Skin epidermis (tissue), 12 donors: ENCODE results near the gene BACH2.
"Not testable (repeated sequence)": the region's sequence is repeated elsewhere in the genome, so short reads cannot be mapped to it uniquely, and the experiment has no call there.

Experiments used
- H3K27ac ChIP-seq, 21 experiments: fragments of 200-600 bp; sonication (generic) in 11 of 21; one replicate each; pipeline ENCODE4 v1.5.0; 2020; ENCODE audit warnings: mild to moderate bottlenecking in 3 of 21, inconsistent platforms in 2 of 21, moderate library complexity in 2 of 21
- H3K4me3 ChIP-seq, 7 experiments: fragments of 200-600 bp; sonication (generic) in 2 of 7; one replicate each; pipeline ENCODE4 v1.5.0; 2020; ENCODE audit warnings: inconsistent platforms in 2 of 7, mild to moderate bottlenecking in 2 of 7, moderate library complexity in 1 of 7

Gene BACH2

GRCh38 chr6:90116126-90116525 lies 180.5 kb downstream of the BACH2 start:
- H3K27ac ChIP-seq, H3K4me3 ChIP-seq: not testable (repeated sequence)

GRCh38 chr6:90113389-90113788 lies 183.3 kb downstream of the BACH2 start:
- no peak overlapping the region for H3K4me3 ChIP-seq
- no peak overlapping the region for H3K27ac ChIP-seq

- Histone ChIP-seq H3K4me3 (no peak overlapping the region), H3K27ac (no peak overlapping the region)
Measured at GRCh38 chr6:90111387-90111786, 185.3 kb downstream of the BACH2 start.

- H3K27ac ChIP-seq: no peak overlapping the region
- no peak overlapping the region for H3K4me3 ChIP-seq
Measured at GRCh38 chr6:90110971-90111370, 185.7 kb downstream of the BACH2 start.

- no peak overlapping the region for H3K27ac ChIP-seq
- no peak overlapping the region for H3K4me3 ChIP-seq
Measured at GRCh38 chr6:90109141-90109540, 187.5 kb downstream of the BACH2 start.

- Histone ChIP-seq H3K4me3 (no peak overlapping the region), H3K27ac (no peak overlapping the region)
Measured at GRCh38 chr6:90107771-90108282, 188.8 kb downstream of the BACH2 start.

- no peak overlapping the region for H3K4me3 ChIP-seq
- H3K27ac ChIP-seq: no peak overlapping the region
Measured at GRCh38 chr6:90107371-90107770, 189.3 kb downstream of the BACH2 start.

- no peak overlapping the region for H3K4me3 ChIP-seq
- H3K27ac ChIP-seq: no peak overlapping the region
Measured at GRCh38 chr6:90106449-90106848, 190.2 kb downstream of the BACH2 start.

GRCh38 chr6:90105506-90106170 lies 191.0 kb downstream of the BACH2 start:
- Histone ChIP-seq H3K4me3 (no peak overlapping the region), H3K27ac (peak overlapping the region in 1 of 21 experiments; percentile 30)

GRCh38 chr6:90103056-90103800 lies 193.4 kb downstream of the BACH2 start:
- Histone ChIP-seq H3K4me3 (peak overlapping the region in 1 of 7 experiments; percentile 9), H3K27ac (peak overlapping the region in 1 of 21 experiments; percentile 40)

GRCh38 chr6:90101403-90101802 lies 195.2 kb downstream of the BACH2 start:
- Histone ChIP-seq H3K27ac (no peak overlapping the region), H3K4me3 (no peak overlapping the region)

- Histone ChIP-seq H3K4me3 (no peak overlapping the region), H3K27ac (no peak overlapping the region)
Measured at GRCh38 chr6:90100059-90100665, 196.5 kb downstream of the BACH2 start.

- H3K27ac ChIP-seq: peak overlapping the region in 16 of 21 experiments; percentile 20 to 85 (median 73)
Measured at GRCh38 chr6:90098627-90099026, 198.0 kb downstream of the BACH2 start.

GRCh38 chr6:90098001-90098531 lies 198.6 kb downstream of the BACH2 start:
- peak overlapping the region in 16 of 21 experiments; percentile 20 to 85 (median 73) for H3K27ac ChIP-seq
- no peak overlapping the region for H3K4me3 ChIP-seq

More at GRCh38 chr6:90098627-90099026, 198.0 kb downstream of the BACH2 start:
- H3K4me3 ChIP-seq: no peak overlapping the region

- no peak overlapping the region for H3K4me3 ChIP-seq
- peak overlapping the region in 12 of 21 experiments; percentile 7 to 76 (median 55) for H3K27ac ChIP-seq
Measured at GRCh38 chr6:90097356-90097755, 199.3 kb downstream of the BACH2 start.

- H3K27ac ChIP-seq: peak overlapping the region in 7 of 21 experiments; percentile 20 to 70 (median 58)
- H3K4me3 ChIP-seq: no peak overlapping the region
Measured at GRCh38 chr6:90096818-90097217, 199.8 kb downstream of the BACH2 start.

- Histone ChIP-seq H3K4me3 (no peak overlapping the region), H3K27ac (no peak overlapping the region)
Measured at GRCh38 chr6:90095788-90096187, 200.9 kb downstream of the BACH2 start.

- no peak overlapping the region for H3K27ac ChIP-seq
- no peak overlapping the region for H3K4me3 ChIP-seq
Measured at GRCh38 chr6:90095145-90095544, 201.5 kb downstream of the BACH2 start.

GRCh38 chr6:90093558-90094073 lies 203.0 kb downstream of the BACH2 start:
- no peak overlapping the region for H3K4me3 ChIP-seq

GRCh38 chr6:90090866-90091265 lies 205.8 kb downstream of the BACH2 start:
- H3K4me3 ChIP-seq: no peak overlapping the region
- H3K27ac ChIP-seq: no peak overlapping the region

More at GRCh38 chr6:90093558-90094073, 203.0 kb downstream of the BACH2 start:
- H3K27ac ChIP-seq: no peak overlapping the region
